ENCODE measurements around the gene APLP2.

DNA sequence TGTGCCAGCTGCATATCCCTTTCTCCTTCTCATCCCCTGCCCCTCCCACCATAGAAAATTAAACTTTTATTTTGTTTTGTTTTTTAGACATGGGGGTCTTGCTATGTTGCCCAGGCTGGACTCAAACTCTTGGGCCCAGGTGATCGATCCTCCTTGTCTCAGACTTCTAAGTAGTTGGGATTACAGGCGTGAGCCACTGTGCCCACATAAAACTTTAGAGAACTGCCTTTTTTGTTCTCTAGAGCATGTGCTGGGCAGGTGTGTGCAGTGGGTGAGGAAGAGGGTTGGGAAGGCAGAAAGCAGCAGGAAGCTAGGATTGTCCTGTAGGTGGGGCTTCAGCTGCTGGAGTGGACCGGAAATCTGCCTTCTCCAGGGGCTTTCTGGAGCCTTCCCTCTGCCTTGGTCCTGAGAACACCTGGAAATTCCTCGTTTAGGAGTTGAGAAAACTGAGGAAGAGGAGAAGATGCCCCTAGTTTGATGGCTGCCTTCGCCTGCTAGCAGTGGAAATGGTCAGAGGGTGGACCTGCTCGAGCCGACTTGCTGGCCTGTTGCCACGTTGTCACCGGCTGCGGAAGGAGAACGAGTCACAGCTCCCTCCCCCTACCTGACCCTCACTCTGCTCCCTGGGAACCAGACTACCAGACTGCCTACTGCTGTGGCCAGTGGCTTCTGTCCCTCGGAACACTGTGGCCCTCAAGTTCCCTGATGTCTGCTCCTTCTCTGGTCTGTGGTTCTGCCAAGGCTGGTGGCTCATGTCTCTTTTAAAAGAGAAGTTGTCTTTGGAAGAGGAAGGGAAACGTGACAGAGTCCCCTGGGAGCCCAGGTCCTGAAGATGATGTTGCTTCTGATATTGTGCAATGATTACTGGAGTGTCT lies 93.9 kb downstream of the APLP2 start:
- peak in 3 of 6 experiments; percentile 27 to 46 (median 39) for TF ChIP-seq CTCF (IDR thresholded peaks at IDR 0.05)
- TF ChIP-seq POLR2A (IDR thresholded peaks at IDR 0.05): peak in 1 of 2 donors; percentile 6

Data from Peyer's patch (tissue), 4 donors.